Activated CD4-positive, alpha-beta memory T cell treated with anti-CD3 and anti-CD28 coated beads for 36 hours (primary cell): ENCODE results near the gene CNOT10. TPM values are rescaled to one million over a fixed set of nuclear protein-coding genes. Genes with fewer than 3 reads are reported as not detected.
"Not testable (repeated sequence)": the region's sequence is repeated elsewhere in the genome, so short reads cannot be mapped to it uniquely, and the experiment has no call there.

Experiments
- CTCF ChIA-PET: fragments of 350-600 bp; sonication (Branson Sonifier 250); formaldehyde crosslinking; loops from one replicate; lab custom pipeline; 2021; ENCODE audit warnings: antibody characterized with exemption, inconsistent platforms; lab: Charles Lee
- POLR2A ChIA-PET: fragments of 350-600 bp; sonication (Branson Sonifier 250); formaldehyde crosslinking; loops from one replicate; lab custom pipeline; 2021; ENCODE audit warnings: antibody characterized with exemption; lab: Charles Lee
- DNase-seq: peaks from one replicate; pipeline ENCODE4 v3.0.0-alpha.2; 2020
- H3K27ac Mint-ChIP-seq: one replicate; pipeline ENCODE4 v1.8.0; 2021; ENCODE audit warnings: mixed read lengths
- H3K27me3 Mint-ChIP-seq: one replicate; pipeline ENCODE4 v1.8.0; 2021; ENCODE audit warnings: mixed read lengths
- H3K36me3 Mint-ChIP-seq: one replicate; pipeline ENCODE4 v1.8.0; 2021; ENCODE audit warnings: mixed read lengths
- H3K4me1 Mint-ChIP-seq: one replicate; pipeline ENCODE4 v1.8.0; 2021; ENCODE audit warnings: low read depth, mixed read lengths
- H3K4me3 Mint-ChIP-seq: one replicate; pipeline ENCODE4 v1.8.0; 2021; ENCODE audit warnings: mild to moderate bottlenecking, mixed read lengths
- H3K9me3 Mint-ChIP-seq: one replicate; pipeline ENCODE4 v1.8.0; 2021; ENCODE audit warnings: mixed read lengths
- intact Hi-C: fragments of 100-400 bp; cut with micrococcal nuclease; formaldehyde crosslinking; loops from one replicate; pipeline ENCODE4 v1.15.1; 2023
- total RNA-seq, 2 experiments: library from RNA; stranded (reverse); gene quantifications; one replicate each; pipeline ENCODE4 v1.2.3, GENCODE V29; 2021

Gene CNOT10
- total RNA-seq, 2 experiments from 2014 or later = 52.4 to 54.7 TPM

DNA sequence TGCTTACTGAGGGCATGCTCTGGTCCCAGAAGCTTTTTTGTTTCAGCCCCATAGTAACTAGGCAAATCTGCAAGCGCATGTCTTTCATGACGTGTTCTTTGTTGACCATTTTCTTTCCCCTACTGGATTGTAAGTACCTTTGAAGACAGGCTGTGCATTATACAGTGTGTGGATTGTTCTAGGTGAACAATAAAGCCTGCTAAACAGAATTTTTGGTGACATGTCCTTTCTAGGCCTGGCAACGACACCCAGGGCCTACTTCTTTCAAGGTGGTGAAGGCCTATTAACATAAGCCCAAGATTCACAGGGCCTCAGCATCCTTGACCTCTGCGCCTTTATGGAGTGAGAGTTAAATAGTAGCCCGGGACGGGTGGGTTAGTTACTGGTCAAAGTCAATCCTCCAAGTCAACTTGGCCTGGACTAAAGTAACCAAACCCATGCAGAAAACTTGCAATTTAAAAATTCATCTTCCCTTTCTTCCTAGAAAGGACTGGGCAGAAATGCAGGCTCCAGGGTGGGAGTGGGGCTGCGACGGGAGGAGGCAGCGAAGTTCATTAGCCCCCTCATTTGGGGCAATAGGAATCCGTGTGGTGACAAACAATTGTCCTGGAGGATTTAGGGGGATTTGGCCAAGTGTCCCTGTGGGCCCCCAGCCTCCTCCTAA lies 95.2 kb downstream of the CNOT10 start:
- Mint-ChIP-seq H3K4me3 (peak overlapping the region; percentile 83), H3K9me3 (no peaks in the 10 kb centered on the region), H3K27ac (no peak overlapping the region), H3K27me3 (peaks cover 13% of the 10 kb centered on the region), H3K36me3 (peaks cover 2% of the 10 kb centered on the region), H3K4me1 (peaks cover 10% of the 10 kb centered on the region)
- ChIA-PET POLR2A (interaction anchor here (0.5 kb wide), 1 partner anchor 766 kb away, joined by 7 read pairs; no protein-coding TSS in a partner anchor), CTCF (interaction anchor here (0.7 to 2.0 kb wide), 3 partner anchors 9 to 1007 kb away, joined by 3 to 8 read pairs (median 6); no protein-coding TSS in a partner anchor)
- no peak for DNase-seq
- intact Hi-C loops = loop anchor here (5.0 kb wide), 2 partner anchors 37 to 93 kb away; partner anchors contain the start of genes CNOT10 and TRIM71

DNA sequence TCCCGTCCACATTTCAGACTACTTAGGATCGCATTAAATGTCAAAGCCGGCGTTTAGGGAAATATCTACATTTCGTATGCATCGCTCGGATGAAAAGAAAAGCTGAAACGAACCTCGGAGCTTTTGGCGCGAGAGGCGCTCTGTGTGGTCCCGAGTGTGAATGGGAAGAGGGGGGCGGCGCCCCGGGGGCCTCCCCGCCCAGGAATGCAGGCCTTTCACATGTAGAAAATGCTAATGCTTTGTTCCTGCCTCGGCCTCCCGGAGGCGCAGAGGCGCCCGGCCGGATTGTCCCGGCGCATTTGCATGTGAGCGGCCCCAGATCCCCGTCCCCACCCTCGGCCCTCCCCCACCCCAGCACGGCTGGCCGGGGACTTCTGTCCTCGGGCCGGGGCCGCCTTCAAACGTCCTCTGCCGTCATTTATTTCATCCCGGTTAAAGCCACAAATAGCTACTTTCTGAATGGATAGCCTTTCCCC lies 95.8 kb downstream of the CNOT10 start:
- H3K4me3 Mint-ChIP-seq = peak overlapping the region; percentile 83
- peaks cover 10% of the 10 kb centered on the region for H3K4me1 Mint-ChIP-seq
- CTCF ChIA-PET = interaction anchor here (0.7 to 2.0 kb wide), 3 partner anchors 9 to 1006 kb away, joined by 3 to 8 read pairs (median 6); no protein-coding TSS in a partner anchor
- peaks cover 2% of the 10 kb centered on the region for H3K36me3 Mint-ChIP-seq
- H3K27me3 Mint-ChIP-seq = peaks cover 13% of the 10 kb centered on the region
- peak; percentile 20 for DNase-seq
- POLR2A ChIA-PET = interaction anchor here (0.5 kb wide), 1 partner anchor 765 kb away, joined by 7 read pairs; no protein-coding TSS in a partner anchor
- no peak overlapping the region for H3K27ac Mint-ChIP-seq
- intact Hi-C loops = loop anchor here (1.0 to 5.0 kb wide), 5 partner anchors 37 to 270 kb away; partner anchors contain the start of genes CNOT10 and TRIM71
- no peaks in the 10 kb centered on the region for H3K9me3 Mint-ChIP-seq

DNA sequence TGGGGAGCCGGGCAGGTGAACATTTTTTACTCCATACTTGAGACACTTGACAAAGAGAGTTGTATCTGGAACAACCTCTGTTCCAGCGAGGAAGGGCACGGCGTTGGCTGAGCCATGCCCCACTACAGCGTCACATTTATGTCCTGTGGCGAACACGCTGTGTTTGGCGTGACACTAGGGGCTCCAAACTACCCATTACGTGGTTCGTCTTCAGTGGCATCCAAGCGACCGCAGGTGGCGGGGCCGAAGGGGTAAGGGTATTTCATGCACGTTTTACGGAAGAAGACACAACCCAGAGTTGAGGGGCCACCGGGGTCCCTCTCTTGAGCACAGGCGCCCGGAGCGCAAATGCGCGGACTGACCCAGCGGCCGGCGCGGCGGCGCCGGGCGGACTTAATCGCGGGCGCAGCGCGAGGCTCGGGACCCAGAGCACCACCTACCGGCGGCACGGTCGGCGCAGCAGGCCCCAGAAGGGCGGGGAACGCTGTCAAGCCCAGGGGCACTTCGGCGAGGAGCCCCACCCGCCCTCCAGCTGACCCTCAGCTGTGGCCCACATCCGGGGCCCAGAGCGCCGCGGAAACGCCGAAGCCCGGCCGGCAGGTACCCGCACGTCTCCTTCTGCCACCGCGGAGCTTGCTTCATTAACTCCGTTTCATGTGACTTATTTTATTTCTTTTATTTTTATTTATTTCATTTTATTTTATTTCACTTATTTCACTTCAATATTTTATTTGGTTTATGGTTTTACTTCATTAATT lies 96.4 kb downstream of the CNOT10 start:
- intact Hi-C loops = loop anchor here (1.0 to 5.0 kb wide), 5 partner anchors 36 to 271 kb away; partner anchors contain the start of genes CNOT10 and TRIM71
- Mint-ChIP-seq H3K4me1 (peaks cover 10% of the 10 kb centered on the region), H3K27ac (no peak overlapping the region), H3K9me3 (no peaks in the 10 kb centered on the region), H3K4me3 (peak overlapping the region; percentile 83), H3K36me3 (no peaks in the 10 kb centered on the region), H3K27me3 (peaks cover 13% of the 10 kb centered on the region)
- ChIA-PET POLR2A (no interaction called here), CTCF (interaction anchor here (0.5 to 2.0 kb wide), 10 partner anchors 8 to 1006 kb away, joined by 3 to 9 read pairs (median 6); no protein-coding TSS in a partner anchor)
- peak; percentile 80 for DNase-seq

DNA sequence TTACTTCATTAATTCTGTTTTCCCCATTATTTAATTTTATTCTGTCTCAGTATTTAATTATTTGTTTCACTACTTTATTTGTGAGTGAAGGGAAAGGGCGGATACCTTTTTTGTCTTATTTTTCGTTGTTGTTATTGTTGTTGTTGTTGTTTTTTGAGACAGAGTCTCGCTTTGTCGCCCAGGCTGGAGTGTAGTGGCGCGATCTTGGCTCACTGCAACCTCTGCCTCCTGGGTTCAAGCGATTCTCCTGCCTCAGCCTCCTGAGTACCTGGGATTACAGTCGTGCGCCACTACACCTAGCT lies 96.9 kb downstream of the CNOT10 start:
- H3K4me3 Mint-ChIP-seq, DNase-seq, POLR2A ChIA-PET, H3K36me3 Mint-ChIP-seq, H3K9me3 Mint-ChIP-seq, H3K4me1 Mint-ChIP-seq, H3K27ac Mint-ChIP-seq: not testable (repeated sequence)
- CTCF ChIA-PET = interaction anchor here (0.5 to 2.0 kb wide), 8 partner anchors 9 to 131 kb away, joined by 3 to 9 read pairs (median 6); no protein-coding TSS in a partner anchor
- peaks cover 13% of the 10 kb centered on the region for H3K27me3 Mint-ChIP-seq
- intact Hi-C loops = loop anchor here (1.0 to 5.0 kb wide), 5 partner anchors 35 to 272 kb away; partner anchors contain the start of genes CNOT10 and TRIM71

DNA sequence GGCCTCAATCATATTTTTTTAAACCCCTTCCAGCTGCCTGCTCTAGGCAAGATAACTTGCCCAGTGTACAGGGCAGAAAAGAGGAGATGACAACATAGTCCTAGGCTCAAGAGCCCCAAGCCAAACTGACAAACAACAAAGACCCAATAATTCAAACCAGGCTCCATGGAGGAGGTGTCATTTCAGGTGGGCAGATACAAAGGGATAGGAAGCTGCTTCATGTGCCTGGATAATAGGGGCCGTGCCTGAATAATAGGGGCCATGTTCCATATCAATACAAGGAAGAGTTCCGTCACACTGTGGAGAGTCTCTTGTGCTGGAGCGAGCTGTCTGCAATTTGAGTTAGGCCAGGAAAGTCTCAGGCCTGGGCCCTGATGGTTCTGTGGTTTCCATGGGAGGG lies 97.4 kb downstream of the CNOT10 start:
- H3K4me3 Mint-ChIP-seq = no peak overlapping the region
- H3K4me1 Mint-ChIP-seq = peaks cover 10% of the 10 kb centered on the region
- no peak overlapping the region for H3K27ac Mint-ChIP-seq
- intact Hi-C loops = loop anchor here (5.0 kb wide), 2 partner anchors 35 to 95 kb away; partner anchors contain the start of genes CNOT10 and TRIM71
- H3K9me3 Mint-ChIP-seq = no peaks in the 10 kb centered on the region
- H3K36me3 Mint-ChIP-seq = no peaks in the 10 kb centered on the region
- peaks cover 13% of the 10 kb centered on the region for H3K27me3 Mint-ChIP-seq
- no peak for DNase-seq
- CTCF ChIA-PET = interaction anchor here (1.4 to 2.0 kb wide), 4 partner anchors 9 to 121 kb away, joined by 6 to 9 read pairs (median 6); no protein-coding TSS in a partner anchor
- POLR2A ChIA-PET = no interaction called here

DNA sequence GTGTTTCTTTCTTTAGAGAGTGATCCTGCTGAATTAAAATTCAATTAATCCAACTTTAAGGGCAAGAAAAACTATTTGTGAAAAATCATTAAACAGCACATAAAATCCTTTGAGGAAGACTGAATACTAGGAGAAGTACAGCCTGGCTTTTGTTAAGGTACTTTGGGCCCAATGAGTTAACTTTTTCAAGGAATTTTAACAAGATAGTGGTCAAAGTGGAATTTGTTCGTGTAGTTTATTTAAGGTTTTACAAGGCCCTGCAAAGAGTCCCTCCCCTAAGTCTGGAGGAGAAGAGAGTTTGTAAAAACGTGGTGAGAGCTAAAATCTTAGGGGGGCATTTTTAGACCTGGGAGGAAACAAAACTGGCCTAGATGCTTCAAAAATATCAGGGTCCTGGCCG lies 106.8 kb downstream of the CNOT10 start:
- Mint-ChIP-seq H3K36me3 (no peaks in the 10 kb centered on the region), H3K27me3 (no peaks in the 10 kb centered on the region), H3K4me1 (no peaks in the 10 kb centered on the region), H3K4me3 (no peak overlapping the region), H3K9me3 (no peaks in the 10 kb centered on the region), H3K27ac (no peak overlapping the region)
- no peak for DNase-seq
- POLR2A ChIA-PET = no interaction called here
- intact Hi-C loops = no loop called here
- CTCF ChIA-PET = interaction anchor here (1.4 kb wide), 1 partner anchor 10 kb away, joined by 9 read pairs; no protein-coding TSS in a partner anchor

DNA sequence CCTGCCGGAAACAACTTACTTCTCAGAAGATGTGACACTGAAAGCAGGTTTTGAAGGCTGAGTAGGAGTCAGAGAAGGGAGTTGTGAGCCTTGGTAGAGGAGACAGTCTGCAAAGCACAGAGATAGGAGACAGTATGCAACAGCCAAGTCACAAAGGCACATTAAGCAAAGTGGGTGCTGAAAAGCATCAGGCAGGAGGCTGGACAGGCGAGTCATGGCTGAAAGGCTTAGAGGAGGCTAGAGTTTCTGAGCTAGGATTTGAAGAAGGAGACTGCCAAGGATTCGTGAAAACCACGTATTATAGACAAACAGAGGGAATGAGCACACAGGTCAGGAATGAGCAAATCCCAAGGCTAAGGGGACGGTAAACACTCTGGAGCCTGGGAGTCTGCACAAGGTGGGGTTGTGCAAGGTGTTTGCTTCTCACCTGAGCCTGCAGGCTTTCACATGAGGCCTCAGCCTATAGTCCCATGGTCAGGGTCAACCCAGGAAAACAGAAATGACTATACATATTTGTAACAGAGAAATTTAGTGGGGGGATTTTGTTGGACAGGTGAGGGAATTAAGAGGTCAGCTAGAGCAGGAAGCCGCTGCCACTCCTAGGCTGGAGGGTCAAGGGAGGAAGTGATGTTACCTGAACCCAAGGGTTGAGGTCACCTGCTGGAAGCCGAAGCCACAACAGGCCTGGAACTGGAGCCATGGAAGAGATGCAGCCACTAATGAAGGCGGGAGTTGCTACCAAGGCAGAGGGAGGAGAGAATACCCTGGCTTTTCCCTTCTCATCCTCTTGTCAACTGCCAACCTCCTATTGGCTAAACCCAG lies 109.7 kb downstream of the CNOT10 start:
- intact Hi-C loops = no loop called here
- Mint-ChIP-seq H3K27ac (no peak overlapping the region), H3K9me3 (no peaks in the 10 kb centered on the region), H3K4me3 (no peak overlapping the region), H3K36me3 (no peaks in the 10 kb centered on the region), H3K4me1 (no peaks in the 10 kb centered on the region), H3K27me3 (no peaks in the 10 kb centered on the region)
- no peak for DNase-seq
- ChIA-PET CTCF (interaction anchor here (1.4 kb wide), 1 partner anchor 13 kb away, joined by 6 read pairs; no protein-coding TSS in a partner anchor), POLR2A (no interaction called here)

DNA sequence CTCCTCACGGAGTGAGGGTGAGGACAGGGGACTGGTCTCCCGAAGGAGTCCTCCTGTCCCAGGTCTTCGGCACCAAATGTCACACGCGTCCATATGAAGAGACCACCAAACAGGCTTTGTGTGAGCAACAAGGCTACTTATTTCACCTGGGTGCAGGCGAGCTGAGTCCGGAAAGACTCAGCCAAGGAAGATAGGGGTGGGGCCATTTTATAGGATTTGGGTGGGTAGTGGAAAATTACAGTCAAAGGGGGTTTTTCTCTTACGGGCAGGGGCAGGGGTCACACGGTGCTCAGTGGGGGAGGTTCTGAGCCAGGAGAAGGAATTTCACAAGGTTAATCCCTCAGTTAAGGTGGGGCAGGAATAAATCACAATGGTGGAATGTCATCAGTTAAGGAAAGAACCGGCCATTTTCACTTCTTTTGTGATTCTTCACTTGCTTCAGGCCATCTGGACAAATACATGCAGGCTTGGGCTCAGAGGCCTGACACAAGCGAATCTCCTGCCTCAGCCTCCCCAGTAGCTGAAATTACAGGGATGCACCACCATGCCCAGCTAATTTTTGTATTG lies 111.5 kb downstream of the CNOT10 start:
- DNase-seq, H3K4me3 Mint-ChIP-seq, H3K27me3 Mint-ChIP-seq, POLR2A ChIA-PET, H3K4me1 Mint-ChIP-seq, H3K36me3 Mint-ChIP-seq, intact Hi-C loops, H3K27ac Mint-ChIP-seq, CTCF ChIA-PET, H3K9me3 Mint-ChIP-seq: not testable (repeated sequence)

DNA sequence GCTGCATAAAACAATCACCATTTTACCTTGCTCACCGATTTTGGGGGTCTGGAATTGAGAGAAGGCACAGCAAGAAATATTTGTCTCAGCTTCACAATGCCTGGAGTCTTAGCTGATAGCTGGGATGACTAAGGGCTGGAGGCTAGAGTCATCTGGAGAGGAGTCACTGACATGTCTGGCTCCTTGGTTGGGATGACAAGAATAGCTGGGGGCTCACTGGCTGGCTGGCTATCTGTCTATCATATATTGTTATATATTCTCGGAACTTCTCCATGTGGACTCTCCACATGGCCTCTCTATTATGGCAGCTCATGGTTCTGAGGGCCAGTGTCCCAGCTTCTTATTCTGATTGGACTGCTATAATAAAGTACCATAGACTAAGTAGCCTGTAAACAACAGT lies 112.8 kb downstream of the CNOT10 start:
- no peaks in the 10 kb centered on the region for H3K4me1 Mint-ChIP-seq
- H3K9me3 Mint-ChIP-seq = no peaks in the 10 kb centered on the region
- DNase-seq = no peak
- POLR2A ChIA-PET = no interaction called here
- peaks cover 1% of the 10 kb centered on the region for H3K27me3 Mint-ChIP-seq
- intact Hi-C loops = no loop called here
- CTCF ChIA-PET = no interaction called here
- H3K36me3 Mint-ChIP-seq = no peaks in the 10 kb centered on the region
- H3K4me3 Mint-ChIP-seq = no peak overlapping the region
- no peak overlapping the region for H3K27ac Mint-ChIP-seq

DNA sequence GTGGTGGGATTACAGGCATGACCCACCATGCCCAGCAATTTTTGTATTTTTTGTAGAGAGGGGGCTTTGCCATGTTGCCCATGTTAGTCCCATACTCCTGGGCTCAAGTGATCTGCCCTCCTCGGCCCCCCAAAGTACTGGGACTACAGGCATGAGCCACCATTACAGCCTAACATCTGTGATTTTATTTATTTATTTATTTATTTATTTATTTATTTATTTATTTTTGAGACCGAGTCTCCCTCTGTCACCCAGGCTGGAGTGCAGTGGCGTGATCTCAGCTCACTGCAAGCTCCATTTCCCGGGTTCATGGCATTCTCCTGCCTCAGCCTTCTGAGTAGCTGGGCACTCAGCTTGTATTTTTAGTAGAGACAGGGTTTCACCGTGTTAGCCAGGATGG lies 116.5 kb downstream of the CNOT10 start:
- H3K27me3 Mint-ChIP-seq, H3K4me1 Mint-ChIP-seq, H3K27ac Mint-ChIP-seq, H3K4me3 Mint-ChIP-seq, H3K36me3 Mint-ChIP-seq, POLR2A ChIA-PET, intact Hi-C loops, DNase-seq, H3K9me3 Mint-ChIP-seq: not testable (repeated sequence)
- CTCF ChIA-PET = interaction anchor here (2.1 kb wide), 1 partner anchor 20 kb away, joined by 6 read pairs; no protein-coding TSS in a partner anchor

DNA sequence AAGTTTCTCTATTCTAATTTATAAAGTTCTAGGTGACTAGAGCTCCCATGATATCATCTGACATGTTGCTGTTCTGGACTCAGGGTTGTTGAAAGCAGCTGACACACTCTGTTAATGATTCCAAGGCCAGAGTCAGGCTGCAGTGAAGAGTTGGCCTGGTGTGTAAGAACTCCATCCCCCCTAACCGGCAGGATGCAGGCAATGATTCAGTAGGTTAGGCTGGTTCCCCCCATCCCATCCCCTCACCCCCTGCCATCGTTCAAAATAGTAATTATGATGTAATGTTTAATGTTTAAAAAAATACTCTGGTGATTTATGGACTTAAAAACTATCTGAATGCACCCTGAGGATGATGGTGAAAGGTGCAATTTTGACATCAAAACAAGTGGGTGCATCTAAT lies 128.2 kb downstream of the CNOT10 start:
- Mint-ChIP-seq H3K27me3 (peaks cover 32% of the 10 kb centered on the region), H3K9me3 (no peaks in the 10 kb centered on the region), H3K36me3 (no peaks in the 10 kb centered on the region), H3K4me3 (no peak overlapping the region), H3K4me1 (peaks cover 19% of the 10 kb centered on the region), H3K27ac (no peak overlapping the region)
- intact Hi-C loops = no loop called here
- ChIA-PET POLR2A (no interaction called here), CTCF (interaction anchor here (0.8 to 1.5 kb wide), 3 partner anchors 90 to 122 kb away, joined by 3 read pairs; no protein-coding TSS in a partner anchor)
- no peak for DNase-seq
